H9 (cell line): Measurements from ENCODE around the gene PCSK2. TPM values are rescaled to one million over a fixed set of nuclear protein-coding genes. Genes with fewer than 3 reads are reported as not detected.

ENCODE experiments used
- DNase-seq: peaks from one replicate; pipeline ENCODE4 v3.0.0-alpha.2; 2017
- H2AFZ ChIP-seq: one replicate; pipeline ENCODE4 v1.6.1; 2013; ENCODE audit warnings: mild to moderate bottlenecking, low read length, control low read depth, moderate library complexity
- H2AK5ac ChIP-seq: 2 replicates; pipeline ENCODE4 v1.6.1; 2013; ENCODE audit warnings: low read length, control low read depth, mixed read lengths; ENCODE audit not compliant: insufficient read length
- H2BK120ac ChIP-seq: one replicate; pipeline ENCODE4 v1.6.1; 2013; ENCODE audit warnings: low read depth, mild to moderate bottlenecking, low read length, control low read depth, inconsistent platforms; ENCODE audit not compliant: poor library complexity, severe bottlenecking
- H2BK12ac ChIP-seq: 2 replicates; pipeline ENCODE4 v1.6.1; 2013; ENCODE audit warnings: low read length, control low read depth, mixed read lengths, low read depth; ENCODE audit not compliant: insufficient read length
- H2BK15ac ChIP-seq: 2 replicates; pipeline ENCODE4 v1.6.1; 2013; ENCODE audit warnings: low read depth, low read length, control low read depth
- H2BK20ac ChIP-seq: one replicate; pipeline ENCODE4 v1.6.1; 2013; ENCODE audit warnings: low read depth, mild to moderate bottlenecking, low read length, control low read depth, inconsistent platforms; ENCODE audit not compliant: poor library complexity, severe bottlenecking
- H2BK5ac ChIP-seq: 2 replicates; pipeline ENCODE4 v1.6.1; 2013; ENCODE audit warnings: low read length, control low read depth, mixed read lengths; ENCODE audit not compliant: insufficient read length
- H3K14ac ChIP-seq: 2 replicates; pipeline ENCODE4 v1.6.1; 2013; ENCODE audit warnings: low read length, control low read depth; ENCODE audit not compliant: insufficient read depth
- H3K18ac ChIP-seq: 2 replicates; pipeline ENCODE4 v1.6.1; 2013; ENCODE audit warnings: low read depth, mild to moderate bottlenecking, mixed read lengths, low read length, control low read depth; ENCODE audit not compliant: insufficient read length
- H3K23ac ChIP-seq: 2 replicates; pipeline ENCODE4 v1.6.1; 2013; ENCODE audit warnings: low read length, control low read depth, mixed read lengths, low read depth; ENCODE audit not compliant: insufficient read length
- H3K23me2 ChIP-seq: 2 replicates; pipeline ENCODE4 v1.6.1; 2013; ENCODE audit warnings: low read depth, mild to moderate bottlenecking, mixed read lengths, low read length, control low read depth; ENCODE audit not compliant: insufficient read length, poor library complexity, severe bottlenecking
- H3K27ac ChIP-seq: 2 replicates; pipeline ENCODE4 v1.5.1; 2013; ENCODE audit warnings: low read length, control low read depth, mixed read lengths, low read depth; ENCODE audit not compliant: insufficient read length
- H3K27me3 ChIP-seq: 2 replicates; pipeline ENCODE4 v1.6.1; 2013; ENCODE audit warnings: low read length, control low read depth, inconsistent platforms; ENCODE audit not compliant: insufficient read depth
- H3K4ac ChIP-seq: 2 replicates; pipeline ENCODE4 v1.6.1; 2013; ENCODE audit warnings: low read depth, mild to moderate bottlenecking, control low read depth, inconsistent platforms, low read length, moderate library complexity
- H3K4me1 ChIP-seq: 2 replicates; pipeline ENCODE4 v1.6.1; 2013; ENCODE audit warnings: low read length, control low read depth, inconsistent platforms; ENCODE audit not compliant: insufficient read depth
- H3K4me2 ChIP-seq: 2 replicates; pipeline ENCODE4 v1.6.1; 2013; ENCODE audit warnings: low read length, control low read depth, mixed read lengths; ENCODE audit not compliant: insufficient read length, insufficient read depth
- H3K56ac ChIP-seq: 2 replicates; pipeline ENCODE4 v1.6.1; 2013; ENCODE audit warnings: low read depth, mild to moderate bottlenecking, mixed read lengths, low read length, control low read depth; ENCODE audit not compliant: insufficient read length
- H3K79me1 ChIP-seq: 2 replicates; pipeline ENCODE4 v1.6.1; 2013; ENCODE audit warnings: low read depth, mild to moderate bottlenecking, moderate library complexity, low read length, control low read depth, inconsistent platforms; ENCODE audit not compliant: insufficient read depth, poor library complexity, severe bottlenecking
- H3K79me2 ChIP-seq: 2 replicates; pipeline ENCODE4 v1.6.1; 2013; ENCODE audit warnings: low read length, control low read depth, inconsistent platforms; ENCODE audit not compliant: insufficient read depth
- H3K9ac ChIP-seq: 2 replicates; pipeline ENCODE4 v1.6.1; 2013; ENCODE audit warnings: low read length, control low read depth, mixed read lengths; ENCODE audit not compliant: insufficient read length; ENCODE audit errors: extremely low read depth
- H3K9me3 ChIP-seq: one replicate; pipeline ENCODE4 v1.6.1; 2013; ENCODE audit warnings: low read depth, low read length, inconsistent platforms; ENCODE audit not compliant: control insufficient read depth
- H3T11ph ChIP-seq: one replicate; pipeline ENCODE4 v1.6.1; 2013; ENCODE audit warnings: mild to moderate bottlenecking, low read length, control low read depth, inconsistent platforms
- H4K20me1 ChIP-seq: one replicate; pipeline ENCODE4 v1.6.1; 2013; ENCODE audit not compliant: control insufficient read depth, insufficient read length, insufficient read depth
- H4K5ac ChIP-seq: 2 replicates; pipeline ENCODE4 v1.6.1; 2013; ENCODE audit warnings: low read depth, mild to moderate bottlenecking, mixed read lengths, low read length, control low read depth; ENCODE audit not compliant: insufficient read length
- H4K8ac ChIP-seq: replicated peaks from 2 replicates; pipeline ENCODE4 v1.6.1; 2013; ENCODE audit warnings: low read length, control low read depth, mixed read lengths, low read depth; ENCODE audit not compliant: insufficient read length
- H4K91ac ChIP-seq: 2 replicates; pipeline ENCODE4 v1.6.1; 2013; ENCODE audit warnings: low read depth, mild to moderate bottlenecking, moderate library complexity, mixed read lengths, low read length, control low read depth; ENCODE audit not compliant: insufficient read length
- H3K27ac Mint-ChIP-seq, 3 experiments: 2 replicates in 2 of 3; 3 replicates in 1 of 3; pipeline ENCODE4 v1.8.0; 2020 to 2021; ENCODE audit warnings: mixed read lengths in 3 of 3, mild to moderate bottlenecking in 1 of 3, moderate library complexity in 1 of 3
- H3K27me3 Mint-ChIP-seq: 2 replicates; pipeline ENCODE4 v1.8.0; 2021; ENCODE audit warnings: low read depth, mild to moderate bottlenecking, moderate library complexity, mixed read lengths
- H3K36me3 Mint-ChIP-seq, 3 experiments: 2 replicates in 2 of 3; 3 replicates in 1 of 3; pipeline ENCODE4 v1.8.0; 2020 to 2021; ENCODE audit warnings: low read depth in 3 of 3, mixed read lengths in 3 of 3; ENCODE audit not compliant: insufficient read depth in 1 of 3
- H3K4me1 Mint-ChIP-seq, 2 experiments: 2 replicates each; pipeline ENCODE4 v1.8.0; 2020; ENCODE audit warnings: mixed read lengths in 2 of 2
- H3K4me3 Mint-ChIP-seq, 2 experiments: 2 replicates in 1 of 2; 3 replicates in 1 of 2; pipeline ENCODE4 v1.8.0; 2020 to 2021; ENCODE audit warnings: mild to moderate bottlenecking in 2 of 2, mixed read lengths in 2 of 2, moderate library complexity in 1 of 2
- H3K9me3 Mint-ChIP-seq, 2 experiments: 2 replicates in 1 of 2; 3 replicates in 1 of 2; pipeline ENCODE4 v1.8.0; 2020; ENCODE audit warnings: mild to moderate bottlenecking in 2 of 2, mixed read lengths in 2 of 2, moderate library complexity in 1 of 2
- WGBS: extraction: QIAGEN DNeasy Blood & Tissue Kit; methylation state at CpG from one replicate; pipeline ENCODE4 v1.1.7; 2013; ENCODE audit warnings: missing lambda C conversion rate, low lambda C conversion rate, mixed read lengths; ENCODE audit not compliant: insufficient read length; ENCODE audit errors: extremely low coverage; 5-methylcytosine and 5-hydroxymethylcytosine counted together
- total RNA-seq: library from RNA; stranded (reverse); gene quantifications from 2 replicates; pipeline ENCODE4 v1.2.1, GENCODE V29; 2021
- TF ChIP-seq, protein P1 (sequence below): fragments of 200-600 bp; sonication (generic); conservative IDR thresholded peaks from 3 replicates; pipeline ENCODE4 v1.8.0; 2021; ENCODE audit warnings: antibody characterized with exemption, mild to moderate bottlenecking

PCSK2 gene
- total RNA-seq, 1 experiment from 2014 or later = 2.8 TPM

GRCh38 chr20:17457588-17458190 lies 230.8 kb downstream of the PCSK2 start:
- TF ChIP-seq, protein P1, sequence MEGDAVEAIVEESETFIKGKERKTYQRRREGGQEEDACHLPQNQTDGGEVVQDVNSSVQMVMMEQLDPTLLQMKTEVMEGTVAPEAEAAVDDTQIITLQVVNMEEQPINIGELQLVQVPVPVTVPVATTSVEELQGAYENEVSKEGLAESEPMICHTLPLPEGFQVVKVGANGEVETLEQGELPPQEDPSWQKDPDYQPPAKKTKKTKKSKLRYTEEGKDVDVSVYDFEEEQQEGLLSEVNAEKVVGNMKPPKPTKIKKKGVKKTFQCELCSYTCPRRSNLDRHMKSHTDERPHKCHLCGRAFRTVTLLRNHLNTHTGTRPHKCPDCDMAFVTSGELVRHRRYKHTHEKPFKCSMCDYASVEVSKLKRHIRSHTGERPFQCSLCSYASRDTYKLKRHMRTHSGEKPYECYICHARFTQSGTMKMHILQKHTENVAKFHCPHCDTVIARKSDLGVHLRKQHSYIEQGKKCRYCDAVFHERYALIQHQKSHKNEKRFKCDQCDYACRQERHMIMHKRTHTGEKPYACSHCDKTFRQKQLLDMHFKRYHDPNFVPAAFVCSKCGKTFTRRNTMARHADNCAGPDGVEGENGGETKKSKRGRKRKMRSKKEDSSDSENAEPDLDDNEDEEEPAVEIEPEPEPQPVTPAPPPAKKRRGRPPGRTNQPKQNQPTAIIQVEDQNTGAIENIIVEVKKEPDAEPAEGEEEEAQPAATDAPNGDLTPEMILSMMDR = no peak
- Histone ChIP-seq H3K4me1 (no peaks in the 10 kb centered on the region), H2BK5ac (no peak overlapping the region), H3K9me3 (no peaks in the 10 kb centered on the region), H2AK5ac (no peak overlapping the region), H2BK12ac (no peak overlapping the region), H3K56ac (no peak overlapping the region), H3K23me2 (no peaks in the 10 kb centered on the region), H2BK20ac (no peak overlapping the region), H3K18ac (no peak overlapping the region), H3K27ac (no peak overlapping the region), H2BK120ac (no peak overlapping the region), H2BK15ac (no peak overlapping the region), H3K14ac (no peak overlapping the region), H4K5ac (no peak overlapping the region), H3K23ac (no peak overlapping the region), H3K4ac (no peak overlapping the region), H4K91ac (no peak overlapping the region), H3K79me2 (no peaks in the 10 kb centered on the region), H3K27me3 (no peaks in the 10 kb centered on the region), H4K8ac (no peak overlapping the region), H3K79me1 (no peaks in the 10 kb centered on the region), H2AFZ (no peak overlapping the region), H3K4me2 (no peak overlapping the region), H3T11ph (no peak overlapping the region), H3K9ac (no peak overlapping the region), H4K20me1 (no peaks in the 10 kb centered on the region)
- H3K4me1 Mint-ChIP-seq = no peaks in the 10 kb centered on the region
- no peaks in the 10 kb centered on the region for H3K36me3 Mint-ChIP-seq
- no peaks in the 10 kb centered on the region for H3K9me3 Mint-ChIP-seq
- no peak for DNase-seq
- WGBS = no CpG with 5 or more reads among the region's 6 CpGs
- H3K27ac Mint-ChIP-seq = no peak overlapping the region
- H3K4me3 Mint-ChIP-seq = no peak overlapping the region
- H3K27me3 Mint-ChIP-seq = no peaks in the 10 kb centered on the region; the same call in 1 of the 2 replicates
